Endometrial microvascular endothelial cells (primary cell): ENCODE data around the gene CACNA1C. TPM values are rescaled to one million over a fixed set of nuclear protein-coding genes. Genes with fewer than 3 reads are reported as not detected.

Source experiments
- in situ Hi-C: cut with HindIII; loops from 2 replicates; pipeline ENCODE4 v1.10.0; 2017; ENCODE audit warnings: low sequenced_read_pairs, low pct_unique_long_range_greater_than_20kb; ENCODE audit errors: inconsistent ontology term
- total RNA-seq: library from RNA; depleted of rRNA; stranded (reverse); fragments of >200 nt; gene quantifications from one replicate; pipeline ENCODE4 v1.2.3, GENCODE V29; 2015; ENCODE audit errors: inconsistent ontology term

Gene CACNA1C
- total RNA-seq, 1 donor from 2014 or later = not detected

DNA sequence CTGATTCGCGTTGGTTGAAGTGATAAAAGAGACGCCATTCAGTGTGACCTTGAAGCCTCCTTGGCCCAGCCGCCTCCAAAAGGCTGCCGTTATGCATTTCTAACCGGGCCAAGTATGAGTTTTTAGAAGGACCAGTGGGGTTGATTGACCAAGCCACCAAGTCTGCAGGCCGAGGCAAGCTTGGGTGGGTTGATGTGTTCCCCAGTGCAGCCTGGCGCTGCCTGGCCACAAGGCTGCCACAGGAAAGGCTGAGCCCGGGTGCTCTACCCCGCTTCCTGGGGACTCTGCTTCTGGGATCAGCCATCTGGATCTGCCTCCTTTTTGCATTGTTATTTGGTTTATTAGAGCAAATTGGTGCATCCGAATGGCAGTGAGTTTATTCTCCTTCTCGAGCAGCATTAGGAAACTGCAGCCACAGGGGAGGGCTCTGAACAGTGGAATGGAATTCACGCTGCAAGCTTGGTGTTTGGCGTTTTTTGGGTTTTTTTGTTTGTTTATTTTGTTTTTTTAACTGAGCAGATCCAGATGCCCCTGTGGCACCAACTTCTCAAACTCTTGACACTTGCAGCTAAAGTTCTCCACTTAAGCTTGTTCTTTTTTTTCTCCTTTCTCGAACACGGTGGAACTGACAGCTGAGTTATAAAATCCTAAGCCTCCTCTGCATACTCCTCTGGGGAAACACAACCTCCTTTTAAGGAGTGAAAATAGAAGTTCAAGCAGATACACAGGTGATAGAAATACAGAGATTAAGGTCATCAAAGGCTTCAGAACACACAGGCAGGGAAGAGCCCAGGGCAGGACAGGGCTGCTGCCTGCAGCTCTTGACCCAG, 596.6 kb downstream of the CACNA1C start:
- in situ Hi-C loops = no loop called here

DNA sequence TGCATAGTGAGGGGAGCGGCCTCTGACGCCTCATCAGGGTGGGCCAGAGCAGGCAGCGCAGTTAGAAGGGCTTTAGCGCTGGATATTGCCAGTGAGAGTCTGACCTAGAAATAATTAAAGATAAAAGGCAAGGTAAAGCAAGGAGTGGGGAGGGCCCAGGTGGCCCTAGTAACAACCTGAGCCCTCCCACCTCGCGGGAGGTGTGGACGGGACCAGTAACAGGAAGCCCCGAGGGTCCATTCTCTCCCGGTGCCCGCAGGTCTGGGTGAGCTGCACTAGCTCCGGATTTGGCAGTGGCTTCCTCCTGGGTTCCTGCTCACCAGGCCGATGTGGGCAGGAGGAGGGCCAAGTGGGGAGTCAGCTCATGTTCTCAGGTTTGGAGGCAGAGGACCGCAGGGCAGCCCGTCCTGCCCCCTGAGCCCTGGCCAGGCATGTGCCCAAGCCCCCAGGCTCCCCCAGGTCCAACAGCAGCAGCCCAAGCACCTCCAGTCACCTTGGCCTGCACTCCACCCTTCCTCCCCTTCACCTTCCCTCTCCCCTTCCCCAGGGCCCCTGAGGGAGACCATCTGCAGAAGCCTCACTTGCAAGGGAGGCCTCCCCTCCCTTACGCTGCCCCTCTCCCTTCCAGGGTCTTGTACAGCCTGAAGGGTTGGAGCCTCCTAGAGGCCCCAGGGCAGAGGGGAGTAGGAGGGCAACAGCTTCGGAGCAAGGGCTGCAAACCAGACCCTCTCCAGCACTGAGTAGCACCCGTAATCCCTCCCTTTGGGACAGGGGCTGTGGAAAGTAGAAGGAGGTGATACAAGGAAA, 597.7 kb downstream of the CACNA1C start:
- in situ Hi-C loops = no loop called here

DNA sequence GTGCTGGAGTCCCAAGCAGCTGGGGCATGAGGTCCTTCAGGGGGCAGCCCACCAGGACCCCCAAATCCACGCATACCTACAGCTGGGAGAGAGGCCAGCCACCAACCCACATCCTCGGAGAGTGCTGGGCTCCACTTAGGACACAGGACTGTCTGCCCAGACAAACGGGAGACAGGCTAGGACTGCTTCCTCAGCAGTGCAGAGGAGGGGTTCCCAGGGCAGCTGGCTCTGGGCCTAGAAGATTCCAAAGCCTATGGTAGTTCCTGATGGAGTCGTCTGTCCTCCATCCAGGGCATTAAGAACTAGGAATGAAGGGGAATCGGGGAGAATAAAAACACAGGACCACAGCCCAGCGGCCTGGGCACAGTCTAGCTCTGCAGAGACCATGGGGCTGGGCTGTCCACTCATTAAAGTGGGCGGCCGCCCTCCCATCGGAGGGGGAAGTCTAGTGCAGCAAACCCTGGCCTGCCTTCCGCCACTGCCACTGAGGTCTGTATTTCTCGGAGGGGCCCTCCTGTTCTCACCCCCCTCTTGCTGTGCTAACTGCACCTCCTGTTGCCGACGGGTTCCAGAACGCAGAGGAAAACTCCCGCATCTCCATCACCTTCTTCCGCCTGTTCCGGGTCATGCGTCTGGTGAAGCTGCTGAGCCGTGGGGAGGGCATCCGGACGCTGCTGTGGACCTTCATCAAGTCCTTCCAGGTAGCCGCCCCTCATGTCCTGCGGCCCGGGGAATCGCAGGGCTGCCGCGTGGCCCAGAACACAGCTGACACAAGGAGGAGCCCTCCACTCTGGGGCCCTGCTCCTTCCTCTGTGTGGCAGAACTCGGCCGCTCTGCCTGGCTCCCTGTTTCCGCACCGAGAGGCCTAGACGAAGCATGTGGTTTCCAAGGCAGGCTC, 598.5 kb downstream of the CACNA1C start:
- in situ Hi-C loops = no loop called here

DNA sequence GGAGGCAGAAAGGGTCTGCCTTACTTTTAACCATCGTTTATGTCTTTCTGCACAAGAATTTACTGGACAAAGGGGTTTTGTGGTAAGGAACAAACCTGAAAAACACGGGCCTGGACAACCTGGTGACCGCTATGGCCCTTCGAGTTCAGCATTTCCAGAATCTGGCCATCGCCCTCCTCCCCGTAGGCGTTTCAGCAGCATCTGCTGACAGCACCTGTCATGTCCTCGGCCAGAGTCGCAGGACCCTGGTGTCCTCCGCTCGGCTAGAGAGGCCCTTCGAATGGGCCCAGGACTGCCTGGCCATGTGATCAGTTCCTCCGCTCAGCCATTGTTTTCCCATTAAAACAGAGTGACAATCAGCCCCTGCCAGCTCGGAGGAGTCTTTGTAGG, 599.2 kb downstream of the CACNA1C start:
- in situ Hi-C loops = no loop called here

DNA sequence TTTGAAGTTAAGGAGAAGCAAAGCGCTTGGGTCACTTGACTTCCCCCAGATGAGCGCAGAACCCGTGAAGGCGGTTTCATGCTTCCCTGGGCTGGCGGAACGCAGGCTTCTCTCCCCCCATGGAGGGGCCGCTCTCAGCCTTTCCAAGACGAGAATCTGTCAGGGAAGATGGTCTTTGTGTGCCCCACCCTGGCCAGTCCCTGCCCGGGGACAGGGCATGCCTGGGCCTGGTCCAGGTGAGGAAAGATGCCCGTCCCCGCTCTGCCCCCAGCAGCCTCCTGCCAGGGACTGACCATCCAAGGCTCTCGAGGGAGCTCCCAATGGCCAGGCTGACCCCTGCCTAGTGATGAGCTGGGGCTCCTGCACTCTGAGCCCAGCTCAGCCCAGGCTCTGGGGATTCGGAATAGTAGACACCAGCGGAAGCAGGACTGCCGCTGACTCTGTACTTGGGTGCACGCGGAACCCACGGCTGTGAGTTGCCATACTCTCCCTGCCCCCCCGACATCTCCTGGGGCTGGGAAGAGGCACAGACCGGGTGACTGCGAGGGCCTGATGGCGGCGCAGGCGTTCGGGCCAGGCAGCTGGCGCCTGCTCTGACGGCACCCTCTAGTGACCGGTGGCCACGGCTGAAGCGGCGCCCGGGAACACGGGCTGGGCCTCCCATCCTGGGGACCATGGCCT, 599.8 kb downstream of the CACNA1C start:
- in situ Hi-C loops = no loop called here

DNA sequence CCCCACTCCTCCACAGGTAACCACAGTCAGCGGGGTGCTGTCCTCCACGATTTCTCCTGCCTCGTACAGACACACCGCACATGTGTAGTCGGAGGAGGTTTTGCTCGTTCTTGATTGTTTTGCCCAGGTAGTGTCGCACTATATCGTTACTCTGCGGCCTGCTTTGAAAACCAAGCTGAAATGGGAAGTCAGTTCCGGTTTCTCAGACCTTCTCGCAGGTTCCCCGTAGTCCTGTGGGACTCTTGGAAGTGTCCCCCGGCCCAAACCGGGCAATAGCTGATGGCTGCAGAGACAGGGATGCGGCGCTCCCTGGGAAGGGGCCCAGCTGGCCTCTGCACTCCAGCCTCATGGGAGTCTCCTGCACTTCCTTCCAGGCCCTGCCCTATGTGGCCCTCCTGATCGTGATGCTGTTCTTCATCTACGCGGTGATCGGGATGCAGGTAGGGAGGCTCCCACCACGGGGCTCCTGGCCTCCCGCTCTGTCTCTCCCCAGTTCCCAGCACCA, 600.7 kb downstream of the CACNA1C start:
- in situ Hi-C loops = no loop called here

- in situ Hi-C loops = no loop called here
Observed at GRCh38 chr12:2654311-2654710, 601.5 kb downstream of the CACNA1C start.

DNA sequence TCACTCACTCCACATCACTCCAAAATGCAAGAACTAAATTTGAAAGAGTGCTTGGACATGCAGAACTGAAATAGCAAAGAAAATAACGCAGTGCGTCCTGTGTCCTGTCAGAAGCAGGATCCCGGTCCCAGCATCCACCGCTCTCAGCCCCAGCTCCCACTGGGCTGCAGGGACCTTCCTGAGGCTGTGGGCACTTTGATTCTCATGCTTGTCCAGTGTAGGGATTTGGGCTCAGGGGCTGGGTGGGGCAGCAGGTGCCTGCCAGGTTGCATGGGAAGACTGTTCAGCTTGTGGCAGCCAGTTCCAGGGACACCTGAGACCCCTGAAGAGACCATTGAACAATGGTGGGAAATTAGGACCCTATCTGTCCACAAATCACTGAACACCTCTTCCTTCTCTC, 602.0 kb downstream of the CACNA1C start:
- in situ Hi-C loops = no loop called here

- in situ Hi-C loops = no loop called here
Observed at GRCh38 chr12:2662524-2662923, 609.7 kb downstream of the CACNA1C start.

GRCh38 chr12:2664721-2665577, 612.2 kb downstream of the CACNA1C start:
- in situ Hi-C loops = no loop called here

DNA sequence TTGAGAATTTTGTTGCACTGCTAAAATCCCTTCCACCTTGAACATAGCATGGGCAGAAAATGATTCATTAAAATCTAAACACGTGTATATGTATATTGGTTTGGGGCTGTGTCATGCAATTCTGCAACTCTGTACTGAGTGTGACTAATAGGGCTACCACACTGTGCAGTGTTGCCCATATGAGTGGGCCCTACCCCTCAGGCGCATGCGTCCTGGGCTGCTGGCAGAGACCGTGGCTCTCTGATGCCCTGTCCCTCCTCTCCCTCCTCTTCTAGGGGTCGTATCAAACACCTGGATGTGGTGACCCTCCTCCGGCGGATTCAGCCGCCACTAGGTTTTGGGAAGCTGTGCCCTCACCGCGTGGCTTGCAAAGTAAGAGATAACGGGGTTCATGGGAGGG, 613.6 kb downstream of the CACNA1C start:
- in situ Hi-C loops = no loop called here

- in situ Hi-C loops = no loop called here
Observed at GRCh38 chr12:2666846-2667245, 614.1 kb downstream of the CACNA1C start.

DNA sequence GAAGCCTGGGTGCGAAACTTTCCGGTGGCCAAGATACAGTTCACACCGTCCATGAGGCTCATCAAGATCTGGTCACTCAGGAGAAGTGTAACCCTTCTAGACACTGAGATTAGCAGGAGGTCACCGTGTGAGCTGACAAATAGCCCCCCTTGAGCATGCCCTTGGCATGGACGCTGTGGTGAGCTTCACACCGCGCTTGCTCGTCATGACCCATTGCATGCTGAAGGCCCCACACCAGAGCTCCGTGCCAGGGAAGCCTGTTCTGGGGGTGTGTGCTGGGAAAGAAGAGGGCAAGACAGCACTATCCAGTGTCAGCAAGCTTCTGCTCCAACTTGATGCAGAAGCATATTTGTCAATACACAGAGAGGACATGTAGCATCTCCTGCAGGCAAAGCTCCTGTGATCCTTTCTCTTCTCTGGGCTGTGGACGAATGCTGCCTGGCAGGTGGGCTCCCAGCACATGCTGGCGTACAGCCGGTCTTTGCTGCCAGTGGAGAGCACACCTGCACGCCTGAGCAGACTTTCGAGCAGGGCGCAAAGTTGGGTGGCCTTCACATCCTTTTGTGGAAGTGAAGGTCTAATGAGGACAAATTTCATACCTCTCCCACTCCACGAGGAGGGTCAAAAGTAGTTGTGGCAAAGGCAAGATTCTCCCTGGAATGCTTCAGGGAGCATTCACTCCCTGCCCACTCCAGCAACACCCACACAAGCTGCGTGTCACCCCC, 615.1 kb downstream of the CACNA1C start:
- in situ Hi-C loops = no loop called here

DNA sequence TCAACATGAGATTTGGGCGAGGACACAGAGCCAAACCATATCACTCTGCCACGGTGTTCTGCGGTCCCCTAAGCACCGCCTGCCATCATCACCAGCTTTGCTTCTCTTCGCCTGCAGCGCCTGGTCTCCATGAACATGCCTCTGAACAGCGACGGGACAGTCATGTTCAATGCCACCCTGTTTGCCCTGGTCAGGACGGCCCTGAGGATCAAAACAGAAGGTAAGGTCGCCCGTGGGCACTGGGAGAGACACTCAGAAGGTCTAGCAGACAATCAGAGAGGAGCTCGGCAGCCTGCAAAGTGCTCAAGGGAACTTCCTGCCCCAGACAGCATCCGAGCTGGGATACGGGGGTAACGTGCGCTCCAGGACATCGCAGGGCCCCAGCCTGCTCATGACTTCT, 616.0 kb downstream of the CACNA1C start:
- in situ Hi-C loops = no loop called here

GRCh38 chr12:2669560-2669959, 616.8 kb downstream of the CACNA1C start:
- in situ Hi-C loops = no loop called here

GRCh38 chr12:2672863-2673262, 620.1 kb downstream of the CACNA1C start:
- in situ Hi-C loops = no loop called here
